HEK293 (cell line): ENCODE data around the gene PPDPF.
"Not testable (repeated sequence)": the region's sequence is repeated elsewhere in the genome, so short reads cannot be mapped to it uniquely, and the experiment has no call there.

Experiments used
- BCL11A ChIP-seq: fragments of 450-650 bp; formaldehyde crosslinking; IDR thresholded peaks from 2 replicates; pipeline ENCODE4 v1.5.1; 2016; ENCODE audit warnings: low read depth, missing biosample characterization, missing genetic modification characterization
- CTCF ChIP-seq: fragments of 450-650 bp; formaldehyde crosslinking; IDR thresholded peaks from 2 replicates; pipeline ENCODE4 v1.5.1; 2016; ENCODE audit warnings: missing biosample characterization, missing genetic modification characterization
- SCRT2 ChIP-seq: fragments of 450-650 bp; formaldehyde crosslinking; IDR thresholded peaks from 2 replicates; pipeline ENCODE4 v1.5.1; 2016; ENCODE audit warnings: missing biosample characterization, missing genetic modification characterization
- ZNF274 ChIP-seq, 2 experiments: fragments of 200-500 bp in 1 of 2; fragments of 450-650 bp in 1 of 2; sonication (Bioruptor generic) in 1 of 2; formaldehyde crosslinking in 1 of 2; IDR thresholded peaks; 2 replicates each; pipeline versions ENCODE4 v1.5.1 to v1.6.1; 2014 to 2016; ENCODE audit warnings: borderline replicate concordance in 1 of 2, inconsistent platforms in 1 of 2, low read length in 1 of 2, missing biosample characterization in 1 of 2, missing genetic modification characterization in 1 of 2

DNA sequence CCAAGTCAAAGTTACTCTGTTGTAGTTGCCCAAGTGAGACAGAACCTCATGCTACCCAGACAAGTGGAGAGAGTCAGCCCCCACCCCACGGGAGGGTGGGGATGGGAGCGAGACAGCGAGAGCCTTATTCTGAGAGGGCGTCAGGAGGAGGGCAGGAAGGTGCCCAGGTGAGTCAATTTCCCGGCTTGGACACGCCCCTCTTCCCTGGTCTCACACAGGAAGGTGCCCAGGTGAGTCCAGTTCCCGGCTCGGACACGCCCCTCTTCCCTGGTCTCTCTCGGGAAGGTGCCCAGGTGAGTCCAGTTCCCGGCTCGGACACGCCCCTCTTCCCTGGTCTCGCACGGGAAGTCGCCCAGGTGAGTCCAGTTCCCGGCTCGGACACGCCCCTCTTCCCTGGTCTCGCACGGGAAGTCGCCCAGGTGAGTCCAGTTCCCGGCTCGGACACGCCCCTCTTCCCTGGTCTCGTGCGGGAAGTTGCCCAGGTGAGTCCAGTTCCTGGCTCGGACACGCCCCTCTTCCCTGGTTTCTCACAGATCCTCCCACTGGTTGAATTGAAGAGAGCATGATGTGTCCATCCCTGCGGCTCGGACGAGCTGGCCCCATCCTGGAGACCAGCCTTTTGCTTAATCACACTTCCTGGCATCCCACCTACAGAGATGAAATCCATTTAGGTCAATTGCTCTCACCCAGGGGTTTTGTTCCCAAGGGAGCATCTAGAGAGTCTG is 40.7 kb upstream of the PPDPF start:
- TF ChIP-seq ZNF274 (IDR thresholded peaks at IDR 0.05; ENCODE audit: low read length); ZNF274 (tag by site-specific recombination; IDR thresholded peaks at IDR 0.05; ENCODE audit: borderline replicate concordance); BCL11A; CTCF (tag by site-specific recombination); SCRT2: not testable (repeated sequence)
